SK-N-SH (cell line): Measurements from ENCODE around the gene IGF2. TPM values are rescaled to one million over a fixed set of nuclear protein-coding genes. Genes with fewer than 3 reads are reported as not detected.

Experiments
- CTCF ChIA-PET: fragments of 300-600, 350-600 bp; formaldehyde crosslinking; extraction: SDS; loops from one replicate; lab custom pipeline; 2021; lab: Yijun Ruan, JAX
- POLR2A ChIA-PET: fragments of 350-600 bp; sonication (Branson Sonifier 250); formaldehyde crosslinking; extraction: SDS; loops from one replicate; lab custom pipeline; 2020; ENCODE audit warnings: antibody characterized with exemption, inconsistent platforms; lab: Yijun Ruan, JAX
- DNase-seq: peaks from one replicate; pipeline ENCODE4 v3.0.0; 2012
- H2AFZ ChIP-seq: fragments of 200-600 bp; sonication (generic); 2 replicates; pipeline ENCODE4 v1.8.1; 2016; ENCODE audit warnings: antibody characterized with exemption, mild to moderate bottlenecking, low read depth
- H3F3A ChIP-seq: fragments of 200-600 bp; sonication (generic); replicated peaks from 2 replicates; pipeline ENCODE3; 2016; ENCODE audit warnings: antibody characterized with exemption, mild to moderate bottlenecking; ENCODE audit not compliant: insufficient read depth
- H3K27ac ChIP-seq, 2 experiments: fragments of 200-500 bp in 1 of 2; fragments of 200-600 bp in 1 of 2; sonication (Bioruptor generic) in 1 of 2; sonication (generic), shearing (Covaris generic) in 1 of 2; 2 replicates each; pipeline versions ENCODE4 v1.5.1 to v1.6.1; 2014 to 2016; ENCODE audit warnings: low read depth in 2 of 2, inconsistent platforms in 1 of 2, low read length in 1 of 2, mild to moderate bottlenecking in 1 of 2, mixed read lengths in 1 of 2
- H3K27me3 ChIP-seq: fragments of 200-600 bp; sonication (generic), shearing (Covaris generic); 2 replicates; pipeline ENCODE4 v1.6.1; 2016; ENCODE audit warnings: mixed run types; ENCODE audit not compliant: insufficient read depth
- H3K36me3 ChIP-seq, 2 experiments: fragments of 200-500 bp in 1 of 2; fragments of 200-600 bp in 1 of 2; sonication (Bioruptor generic) in 1 of 2; sonication (generic) in 1 of 2; replicated peaks in 1 of 2; 2 replicates each; pipeline versions ENCODE3 to v1.5.1; 2014 to 2016; ENCODE audit warnings: low read length in 1 of 2, mild to moderate bottlenecking in 1 of 2; ENCODE audit not compliant: insufficient read depth in 2 of 2, control insufficient read depth in 1 of 2
- H3K4me1 ChIP-seq, 2 experiments: fragments of 200-500 bp in 1 of 2; fragments of 200-600 bp in 1 of 2; sonication (Bioruptor generic) in 1 of 2; sonication (generic), shearing (Covaris generic) in 1 of 2; 2 replicates each; pipeline versions ENCODE4 v1.5.1 to v1.6.1; 2014 to 2016; ENCODE audit warnings: low read depth in 1 of 2, low read length in 1 of 2, mixed run types in 1 of 2; ENCODE audit not compliant: insufficient read depth in 2 of 2, control insufficient read depth in 1 of 2
- H3K4me2 ChIP-seq: fragments of 200-600 bp; sonication (generic), shearing (Covaris generic); 2 replicates; pipeline ENCODE4 v1.6.1; 2017; ENCODE audit warnings: mixed run types
- H3K4me3 ChIP-seq, 2 experiments: fragments of 200-500 bp in 1 of 2; fragments of 200-600 bp in 1 of 2; sonication (Bioruptor generic) in 1 of 2; sonication (generic), shearing (Covaris generic) in 1 of 2; 2 replicates each; pipeline versions ENCODE4 v1.5.1 to v1.8.1; 2014 to 2016; ENCODE audit warnings: low read depth in 2 of 2, inconsistent platforms in 1 of 2, low read length in 1 of 2, mild to moderate bottlenecking in 1 of 2, mixed read lengths in 1 of 2, moderate library complexity in 1 of 2
- H3K79me2 ChIP-seq: fragments of 200-600 bp; sonication (generic); 2 replicates; pipeline ENCODE4 v1.8.1; 2017; ENCODE audit warnings: mild to moderate bottlenecking; ENCODE audit not compliant: insufficient read depth
- H3K9ac ChIP-seq: fragments of 200-600 bp; sonication (generic); 2 replicates; pipeline ENCODE4 v1.6.1; 2017; ENCODE audit warnings: mixed run types
- H3K9me2 ChIP-seq: fragments of 200-600 bp; sonication (generic); 2 replicates; pipeline ENCODE4 v1.6.1; 2017; ENCODE audit warnings: mixed run types
- H3K9me3 ChIP-seq: fragments of 200-600 bp; sonication (generic); 2 replicates; pipeline ENCODE4 v1.6.1; 2017; ENCODE audit warnings: mixed run types, mild to moderate bottlenecking, moderate library complexity
- H4K20me1 ChIP-seq: fragments of 200-600 bp; sonication (generic); 2 replicates; pipeline ENCODE4 v1.6.1; 2017; ENCODE audit warnings: mild to moderate bottlenecking, mixed run types; ENCODE audit not compliant: insufficient read depth
- ELF1 ChIP-seq: IDR thresholded peaks from 2 replicates; pipeline ENCODE4 v1.4.0; 2012
- EP300 ChIP-seq, 2 experiments: IDR thresholded peaks; 2 replicates each; pipeline versions ENCODE4 v1.4.0 to v1.6.1; 2012; ENCODE audit warnings: borderline replicate concordance in 1 of 2, low read depth in 1 of 2, low read length in 1 of 2
- EZH2phosphoT487 ChIP-seq: fragments of 200-600 bp; sonication (generic); IDR thresholded peaks from 2 replicates; pipeline ENCODE4 v1.6.1; 2017; ENCODE audit warnings: low read depth, mixed run types, mild to moderate bottlenecking, antibody characterized with exemption, moderate library complexity, borderline replicate concordance
- FOXM1 ChIP-seq: IDR thresholded peaks from 2 replicates; pipeline ENCODE4 v1.4.0; 2012; ENCODE audit warnings: low read depth, mild to moderate bottlenecking
- GABPA ChIP-seq: IDR thresholded peaks from 2 replicates; pipeline ENCODE4 v1.4.0; 2012; ENCODE audit warnings: low read depth, mild to moderate bottlenecking
- GATA2 ChIP-seq: sonication (generic); formaldehyde crosslinking; IDR thresholded peaks from 2 replicates; pipeline ENCODE4 v1.5.0; 2020; ENCODE audit warnings: mild to moderate bottlenecking, missing genetic modification reagents
- JUND ChIP-seq: IDR thresholded peaks from 2 replicates; pipeline ENCODE4 v1.4.0; 2012
- NFIC ChIP-seq: IDR thresholded peaks from 2 replicates; pipeline ENCODE4 v1.4.0; 2012; ENCODE audit warnings: borderline replicate concordance
- NRF1 ChIP-seq: IDR thresholded peaks from 2 replicates; pipeline ENCODE4 v1.6.1; 2012; ENCODE audit warnings: low read depth, mild to moderate bottlenecking, low read length
- RCOR1 ChIP-seq: fragments of 150-350 bp; IDR thresholded peaks from 2 replicates; pipeline ENCODE4 v1.6.1; 2017; ENCODE audit warnings: antibody characterized with exemption, low read length
- SMC3 ChIP-seq: IDR thresholded peaks from 2 replicates; pipeline ENCODE4 v1.6.1; 2012; ENCODE audit warnings: low read depth, low read length, improper control_type of control experiment
- TCF12 ChIP-seq: IDR thresholded peaks from 2 replicates; pipeline ENCODE4 v1.4.0; 2012
- WGBS: methylation state at CpG from one replicate; pipeline ENCODE4 v1.1.6; 2017; ENCODE audit warnings: low lambda C conversion rate; 5-methylcytosine and 5-hydroxymethylcytosine counted together
- polyA plus RNA-seq, 3 experiments: library from polyadenylated mRNA; depleted of rRNA; stranded (reverse); fragments of >200 nt; gene quantifications; 2 replicates each; pipeline ENCODE4 v1.2.3, GENCODE V29; 2012
- TF ChIP-seq, protein P1 (sequence below): fragments of 150-350 bp; IDR thresholded peaks from 2 replicates; pipeline ENCODE4 v1.6.1; 2016; ENCODE audit warnings: mild to moderate bottlenecking, low read depth, low read length
- TF ChIP-seq, protein P2 (sequence below): IDR thresholded peaks from 2 replicates; pipeline ENCODE4; 2012
- TF ChIP-seq, protein P3 (sequence below): IDR thresholded peaks from 2 replicates; pipeline ENCODE4 v1.6.1; 2012; ENCODE audit warnings: mild to moderate bottlenecking, low read depth, low read length, moderate library complexity
- TF ChIP-seq, protein P4 (sequence below): IDR thresholded peaks from 2 replicates; pipeline ENCODE4 v1.4.0; 2012; ENCODE audit warnings: low read depth, borderline replicate concordance
- TF ChIP-seq, protein P5 (sequence below): fragments of 200-600 bp; sonication (generic); IDR thresholded peaks from 2 replicates; pipeline ENCODE4 v1.6.1; 2017; ENCODE audit warnings: antibody characterized with exemption, mild to moderate bottlenecking, moderate library complexity

IGF2 gene
- polyA plus RNA-seq, 1 of the 3 experiments (the other 2 are of a cell fraction), result 0.05 TPM

DNA sequence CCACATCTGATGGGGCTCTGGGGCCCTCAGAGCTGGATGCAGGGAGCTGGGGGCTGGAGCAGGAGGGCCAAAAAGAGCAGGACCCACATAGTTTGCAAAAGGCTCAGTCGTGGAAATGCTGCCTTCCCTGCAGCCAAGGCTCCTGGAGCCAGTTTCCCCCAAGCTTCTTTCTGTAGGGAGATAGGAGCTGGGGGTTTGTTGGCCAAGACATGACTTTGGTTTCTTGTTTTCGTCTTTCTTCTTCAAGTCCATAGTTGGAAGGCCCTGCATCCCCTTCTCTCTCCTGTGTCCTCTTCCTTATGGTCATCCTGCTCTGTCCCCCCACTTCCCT, 36.3 kb downstream of the IGF2 start:
- 24% methylated on average over 2 of the region's 2 CpGs for WGBS
- H3K4me1 ChIP-seq, result peaks cover 0 to 27% of the 10 kb centered on the region in 2 experiments; a peak in 1 of 4 replicates
- CTCF ChIA-PET, result interaction anchor here (1.1 to 1.8 kb wide), 2 partner anchors 49 to 65 kb away, joined by 3 to 7 read pairs; no protein-coding TSS in a partner anchor

More for the DNA sequence above, 36.3 kb downstream of the IGF2 start:
- no peak overlapping the region for H2AFZ ChIP-seq
- H3F3A ChIP-seq, result no peaks in the 10 kb centered on the region
- H4K20me1 ChIP-seq, result no peaks in the 10 kb centered on the region
- no peaks in the 10 kb centered on the region for H3K27me3 ChIP-seq
- H3K9me2 ChIP-seq, result no peaks in the 10 kb centered on the region
- no peak overlapping the region for H3K27ac ChIP-seq
- no peaks in the 10 kb centered on the region for H3K9me3 ChIP-seq
- POLR2A ChIA-PET, result no interaction called here
- no peaks in the 10 kb centered on the region for H3K36me3 ChIP-seq
- no peak overlapping the region for H3K4me2 ChIP-seq
- no peak overlapping the region for H3K9ac ChIP-seq
- TF ChIP-seq ELF1, result no peak
- no peak for TF ChIP-seq GABPA
- TF ChIP-seq, protein P1, sequence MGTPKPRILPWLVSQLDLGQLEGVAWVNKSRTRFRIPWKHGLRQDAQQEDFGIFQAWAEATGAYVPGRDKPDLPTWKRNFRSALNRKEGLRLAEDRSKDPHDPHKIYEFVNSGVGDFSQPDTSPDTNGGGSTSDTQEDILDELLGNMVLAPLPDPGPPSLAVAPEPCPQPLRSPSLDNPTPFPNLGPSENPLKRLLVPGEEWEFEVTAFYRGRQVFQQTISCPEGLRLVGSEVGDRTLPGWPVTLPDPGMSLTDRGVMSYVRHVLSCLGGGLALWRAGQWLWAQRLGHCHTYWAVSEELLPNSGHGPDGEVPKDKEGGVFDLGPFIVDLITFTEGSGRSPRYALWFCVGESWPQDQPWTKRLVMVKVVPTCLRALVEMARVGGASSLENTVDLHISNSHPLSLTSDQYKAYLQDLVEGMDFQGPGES, result no peak
- TF ChIP-seq, protein P2, sequence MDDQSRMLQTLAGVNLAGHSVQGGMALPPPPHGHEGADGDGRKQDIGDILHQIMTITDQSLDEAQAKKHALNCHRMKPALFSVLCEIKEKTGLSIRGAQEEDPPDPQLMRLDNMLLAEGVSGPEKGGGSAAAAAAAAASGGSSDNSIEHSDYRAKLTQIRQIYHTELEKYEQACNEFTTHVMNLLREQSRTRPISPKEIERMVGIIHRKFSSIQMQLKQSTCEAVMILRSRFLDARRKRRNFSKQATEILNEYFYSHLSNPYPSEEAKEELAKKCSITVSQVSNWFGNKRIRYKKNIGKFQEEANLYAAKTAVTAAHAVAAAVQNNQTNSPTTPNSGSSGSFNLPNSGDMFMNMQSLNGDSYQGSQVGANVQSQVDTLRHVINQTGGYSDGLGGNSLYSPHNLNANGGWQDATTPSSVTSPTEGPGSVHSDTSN, result no peak
- TF ChIP-seq NFIC, result no peak
- TF ChIP-seq SMC3, result no peak
- no peak for TF ChIP-seq TCF12
- no peak for TF ChIP-seq NRF1
- no peak for TF ChIP-seq EZH2phosphoT487
- TF ChIP-seq, protein P3, sequence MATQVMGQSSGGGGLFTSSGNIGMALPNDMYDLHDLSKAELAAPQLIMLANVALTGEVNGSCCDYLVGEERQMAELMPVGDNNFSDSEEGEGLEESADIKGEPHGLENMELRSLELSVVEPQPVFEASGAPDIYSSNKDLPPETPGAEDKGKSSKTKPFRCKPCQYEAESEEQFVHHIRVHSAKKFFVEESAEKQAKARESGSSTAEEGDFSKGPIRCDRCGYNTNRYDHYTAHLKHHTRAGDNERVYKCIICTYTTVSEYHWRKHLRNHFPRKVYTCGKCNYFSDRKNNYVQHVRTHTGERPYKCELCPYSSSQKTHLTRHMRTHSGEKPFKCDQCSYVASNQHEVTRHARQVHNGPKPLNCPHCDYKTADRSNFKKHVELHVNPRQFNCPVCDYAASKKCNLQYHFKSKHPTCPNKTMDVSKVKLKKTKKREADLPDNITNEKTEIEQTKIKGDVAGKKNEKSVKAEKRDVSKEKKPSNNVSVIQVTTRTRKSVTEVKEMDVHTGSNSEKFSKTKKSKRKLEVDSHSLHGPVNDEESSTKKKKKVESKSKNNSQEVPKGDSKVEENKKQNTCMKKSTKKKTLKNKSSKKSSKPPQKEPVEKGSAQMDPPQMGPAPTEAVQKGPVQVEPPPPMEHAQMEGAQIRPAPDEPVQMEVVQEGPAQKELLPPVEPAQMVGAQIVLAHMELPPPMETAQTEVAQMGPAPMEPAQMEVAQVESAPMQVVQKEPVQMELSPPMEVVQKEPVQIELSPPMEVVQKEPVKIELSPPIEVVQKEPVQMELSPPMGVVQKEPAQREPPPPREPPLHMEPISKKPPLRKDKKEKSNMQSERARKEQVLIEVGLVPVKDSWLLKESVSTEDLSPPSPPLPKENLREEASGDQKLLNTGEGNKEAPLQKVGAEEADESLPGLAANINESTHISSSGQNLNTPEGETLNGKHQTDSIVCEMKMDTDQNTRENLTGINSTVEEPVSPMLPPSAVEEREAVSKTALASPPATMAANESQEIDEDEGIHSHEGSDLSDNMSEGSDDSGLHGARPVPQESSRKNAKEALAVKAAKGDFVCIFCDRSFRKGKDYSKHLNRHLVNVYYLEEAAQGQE, result no peak
- no peak for TF ChIP-seq JUND
- TF ChIP-seq RCOR1, result no peak
- TF ChIP-seq, protein P4, sequence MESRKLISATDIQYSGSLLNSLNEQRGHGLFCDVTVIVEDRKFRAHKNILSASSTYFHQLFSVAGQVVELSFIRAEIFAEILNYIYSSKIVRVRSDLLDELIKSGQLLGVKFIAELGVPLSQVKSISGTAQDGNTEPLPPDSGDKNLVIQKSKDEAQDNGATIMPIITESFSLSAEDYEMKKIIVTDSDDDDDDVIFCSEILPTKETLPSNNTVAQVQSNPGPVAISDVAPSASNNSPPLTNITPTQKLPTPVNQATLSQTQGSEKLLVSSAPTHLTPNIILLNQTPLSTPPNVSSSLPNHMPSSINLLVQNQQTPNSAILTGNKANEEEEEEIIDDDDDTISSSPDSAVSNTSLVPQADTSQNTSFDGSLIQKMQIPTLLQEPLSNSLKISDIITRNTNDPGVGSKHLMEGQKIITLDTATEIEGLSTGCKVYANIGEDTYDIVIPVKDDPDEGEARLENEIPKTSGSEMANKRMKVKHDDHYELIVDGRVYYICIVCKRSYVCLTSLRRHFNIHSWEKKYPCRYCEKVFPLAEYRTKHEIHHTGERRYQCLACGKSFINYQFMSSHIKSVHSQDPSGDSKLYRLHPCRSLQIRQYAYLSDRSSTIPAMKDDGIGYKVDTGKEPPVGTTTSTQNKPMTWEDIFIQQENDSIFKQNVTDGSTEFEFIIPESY, result no peak
- no peak for TF ChIP-seq FOXM1
- no peak for TF ChIP-seq GATA2 (CRISPR knock-in tag)
- TF ChIP-seq, protein P5, sequence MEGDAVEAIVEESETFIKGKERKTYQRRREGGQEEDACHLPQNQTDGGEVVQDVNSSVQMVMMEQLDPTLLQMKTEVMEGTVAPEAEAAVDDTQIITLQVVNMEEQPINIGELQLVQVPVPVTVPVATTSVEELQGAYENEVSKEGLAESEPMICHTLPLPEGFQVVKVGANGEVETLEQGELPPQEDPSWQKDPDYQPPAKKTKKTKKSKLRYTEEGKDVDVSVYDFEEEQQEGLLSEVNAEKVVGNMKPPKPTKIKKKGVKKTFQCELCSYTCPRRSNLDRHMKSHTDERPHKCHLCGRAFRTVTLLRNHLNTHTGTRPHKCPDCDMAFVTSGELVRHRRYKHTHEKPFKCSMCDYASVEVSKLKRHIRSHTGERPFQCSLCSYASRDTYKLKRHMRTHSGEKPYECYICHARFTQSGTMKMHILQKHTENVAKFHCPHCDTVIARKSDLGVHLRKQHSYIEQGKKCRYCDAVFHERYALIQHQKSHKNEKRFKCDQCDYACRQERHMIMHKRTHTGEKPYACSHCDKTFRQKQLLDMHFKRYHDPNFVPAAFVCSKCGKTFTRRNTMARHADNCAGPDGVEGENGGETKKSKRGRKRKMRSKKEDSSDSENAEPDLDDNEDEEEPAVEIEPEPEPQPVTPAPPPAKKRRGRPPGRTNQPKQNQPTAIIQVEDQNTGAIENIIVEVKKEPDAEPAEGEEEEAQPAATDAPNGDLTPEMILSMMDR, result no peak
- no peak for TF ChIP-seq EP300 (IDR thresholded peaks at IDR 0.05; ENCODE audit: borderline replicate concordance in 1 of 2, low read depth in 1 of 2, low read length in 1 of 2)
- no peak for DNase-seq
- H3K79me2 ChIP-seq, result no peaks in the 10 kb centered on the region
- no peak overlapping the region for H3K4me3 ChIP-seq
